ENCODE data around the gene STK24. TPM values are rescaled to one million over a fixed set of nuclear protein-coding genes. Genes with fewer than 3 reads are reported as not detected.

Gene STK24
- total RNA-seq, 1 donor, result 82.2 TPM

GRCh38 chr13:98576200-98576945, 534 bp downstream of the STK24 start:
- Histone ChIP-seq H4K20me1 (ENCODE audit: insufficient read depth, low read length) (peaks cover 34% of the 10 kb centered on the region), H3K4me2 (ENCODE audit: insufficient read depth, low read length) (peak overlapping the region; percentile 83), H3K79me2 (ENCODE audit: insufficient read depth, low read length) (peaks cover 52% of the 10 kb centered on the region), H3K4me3 (ENCODE audit: insufficient read depth, low read length) (peak overlapping the region; percentile 82), H3K9me3 (ENCODE audit: low read depth, low read length) (no peaks in the 10 kb centered on the region), H3K36me3 (ENCODE audit: insufficient read depth, low read length) (no peaks in the 10 kb centered on the region), H3K4me1 (ENCODE audit: insufficient read depth, low read length) (peaks cover 42% of the 10 kb centered on the region), H3K27me3 (ENCODE audit: insufficient read depth, low read length) (no peaks in the 10 kb centered on the region), H2AFZ (ENCODE audit: low read length) (no peak overlapping the region), H3K27ac (ENCODE audit: low read depth, low read length) (peak overlapping the region; percentile 89)
- peak; percentile 90 for DNase-seq (ENCODE audit: insufficient read length, low spot score, missing footprints)
- TF ChIP-seq CTCF (IDR thresholded peaks at IDR 0.05; ENCODE audit: extremely low read depth, low read depth, low read length), result no peak

GRCh38 chr13:98575904-98576199, 1.1 kb downstream of the STK24 start:
- Histone ChIP-seq H3K27me3 (ENCODE audit: insufficient read depth, low read length) (no peaks in the 10 kb centered on the region), H3K4me2 (ENCODE audit: insufficient read depth, low read length) (peak overlapping the region; percentile 83), H3K27ac (ENCODE audit: low read depth, low read length) (peak overlapping the region; percentile 89), H2AFZ (ENCODE audit: low read length) (no peak overlapping the region), H3K4me3 (ENCODE audit: insufficient read depth, low read length) (peak overlapping the region; percentile 82), H3K9me3 (ENCODE audit: low read depth, low read length) (no peaks in the 10 kb centered on the region), H3K79me2 (ENCODE audit: insufficient read depth, low read length) (peaks cover 57% of the 10 kb centered on the region), H3K4me1 (ENCODE audit: insufficient read depth, low read length) (peaks cover 45% of the 10 kb centered on the region), H4K20me1 (ENCODE audit: insufficient read depth, low read length) (peaks cover 39% of the 10 kb centered on the region), H3K36me3 (ENCODE audit: insufficient read depth, low read length) (no peaks in the 10 kb centered on the region)
- no peak for DNase-seq (ENCODE audit: insufficient read length, low spot score, missing footprints)
- no peak for TF ChIP-seq CTCF (IDR thresholded peaks at IDR 0.05; ENCODE audit: extremely low read depth, low read depth, low read length)

- Histone ChIP-seq H3K4me1 (ENCODE audit: insufficient read depth, low read length) (peaks cover 51% of the 10 kb centered on the region), H4K20me1 (ENCODE audit: insufficient read depth, low read length) (peaks cover 45% of the 10 kb centered on the region), H3K79me2 (ENCODE audit: insufficient read depth, low read length) (peaks cover 63% of the 10 kb centered on the region), H3K27me3 (ENCODE audit: insufficient read depth, low read length) (no peaks in the 10 kb centered on the region), H3K9me3 (ENCODE audit: low read depth, low read length) (no peaks in the 10 kb centered on the region), H3K27ac (ENCODE audit: low read depth, low read length) (peak overlapping the region; percentile 89), H2AFZ (ENCODE audit: low read length) (no peak overlapping the region), H3K36me3 (ENCODE audit: insufficient read depth, low read length) (no peaks in the 10 kb centered on the region), H3K4me2 (ENCODE audit: insufficient read depth, low read length) (peak overlapping the region; percentile 83), H3K4me3 (ENCODE audit: insufficient read depth, low read length) (peak overlapping the region; percentile 82)
- no peak for TF ChIP-seq CTCF (IDR thresholded peaks at IDR 0.05; ENCODE audit: extremely low read depth, low read depth, low read length)
- peak; percentile 61 for DNase-seq (ENCODE audit: insufficient read length, low spot score, missing footprints)
These were observed 1.7 kb downstream of the STK24 start for GRCh38 chr13:98575009-98575903.

All from osteoblast (primary cell).